ENCODE data around the gene KCND3.

The KCND3 gene

DNA sequence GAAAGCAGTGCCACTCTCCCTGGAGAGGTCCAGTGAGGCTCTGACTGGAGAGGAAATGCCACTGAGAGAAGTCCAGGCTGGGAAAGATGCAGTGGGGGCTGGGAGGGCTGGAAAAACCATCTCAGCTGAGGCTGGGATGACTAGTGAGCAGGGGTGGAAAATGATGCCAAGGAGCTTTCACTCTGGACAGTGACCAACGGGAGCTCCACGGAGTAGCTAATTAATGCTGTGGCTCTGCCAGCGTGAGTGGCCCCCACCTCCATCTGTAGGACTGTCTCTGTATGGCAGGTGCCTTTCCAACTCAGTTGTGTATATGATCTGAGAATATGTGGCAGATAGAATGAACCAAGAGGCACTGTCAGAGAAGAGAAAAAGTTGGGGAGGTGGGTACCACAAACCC lies 147.1 kb downstream of the KCND3 start:
- no peak for DNase-seq (ENCODE audit: low read depth in 1 of 2, low spot score in 1 of 2)
- no peak overlapping the region for H3K27ac ChIP-seq (replicated peaks)
- H3K27me3 ChIP-seq (ENCODE audit: insufficient read depth, poor library complexity, severe bottlenecking) = no peaks in the 10 kb centered on the region
- H3K4me3 ChIP-seq (replicated peaks; ENCODE audit: insufficient read depth, low read length) = no peak overlapping the region
- TF ChIP-seq POLR2AphosphoS5 (IDR thresholded peaks at IDR 0.05; ENCODE audit: low read depth) = no peak
- no peak for TF ChIP-seq REST (IDR thresholded peaks at IDR 0.05; ENCODE audit: insufficient replicate concordance, low read depth)

- Histone ChIP-seq H3K27ac (replicated peaks) (no peak overlapping the region), H3K27me3 (ENCODE audit: insufficient read depth, poor library complexity, severe bottlenecking) (no peaks in the 10 kb centered on the region), H3K4me3 (replicated peaks; ENCODE audit: insufficient read depth, low read length) (no peak overlapping the region)
- TF ChIP-seq SPI1 (IDR thresholded peaks at IDR 0.05; ENCODE audit: borderline replicate concordance, low read depth) = no peak
- TF ChIP-seq CTCF (IDR thresholded peaks at IDR 0.05; ENCODE audit: insufficient read depth, low read length) = no peak
- no peak for TF ChIP-seq GABPA (IDR thresholded peaks at IDR 0.05; ENCODE audit: low read depth)
- TF ChIP-seq POLR2AphosphoS5 (IDR thresholded peaks at IDR 0.05; ENCODE audit: low read depth) = no peak
- TF ChIP-seq REST (IDR thresholded peaks at IDR 0.05; ENCODE audit: insufficient replicate concordance, low read depth) = no peak
- no peak for DNase-seq (ENCODE audit: low read depth in 1 of 2, low spot score in 1 of 2)
Measured at GRCh38 chr1:111841746-111842145, 147.7 kb downstream of the KCND3 start.

- TF ChIP-seq SPI1 (IDR thresholded peaks at IDR 0.05; ENCODE audit: borderline replicate concordance, low read depth) (no peak), REST (IDR thresholded peaks at IDR 0.05; ENCODE audit: insufficient replicate concordance, low read depth) (no peak), CTCF (IDR thresholded peaks at IDR 0.05; ENCODE audit: insufficient read depth, low read length) (no peak), GABPA (IDR thresholded peaks at IDR 0.05; ENCODE audit: low read depth) (no peak), POLR2AphosphoS5 (IDR thresholded peaks at IDR 0.05; ENCODE audit: low read depth) (no peak)
- no peak overlapping the region for H3K4me3 ChIP-seq (replicated peaks; ENCODE audit: insufficient read depth, low read length)
- H3K27me3 ChIP-seq (ENCODE audit: insufficient read depth, poor library complexity, severe bottlenecking) = no peaks in the 10 kb centered on the region
- no peak for DNase-seq (ENCODE audit: low read depth in 1 of 2, low spot score in 1 of 2)
- no peak overlapping the region for H3K27ac ChIP-seq (replicated peaks)
Measured at GRCh38 chr1:111841189-111841588, 148.3 kb downstream of the KCND3 start.

DNA sequence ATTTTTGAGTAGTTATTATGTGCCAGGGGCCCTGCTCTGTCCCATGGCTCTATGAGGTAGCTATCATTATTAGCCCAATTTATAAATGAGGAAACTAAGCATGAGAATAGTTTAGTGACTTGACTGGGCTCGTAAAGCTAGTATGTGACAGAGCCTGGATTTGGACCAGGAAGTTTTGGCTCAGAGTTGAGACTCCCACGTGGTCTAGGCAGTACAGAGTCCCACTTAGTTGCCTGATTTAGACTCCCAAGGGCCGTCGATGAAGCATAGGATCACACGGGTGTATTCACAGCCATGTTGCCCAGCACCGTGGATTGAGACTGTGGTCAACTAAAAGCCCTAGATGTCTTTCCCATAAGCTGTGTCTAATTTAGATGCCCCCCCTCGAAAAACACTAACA lies 152.1 kb downstream of the KCND3 start:
- H3K4me3 ChIP-seq (replicated peaks; ENCODE audit: insufficient read depth, low read length) = no peak overlapping the region
- no peak overlapping the region for H3K27ac ChIP-seq (replicated peaks)
- no peaks in the 10 kb centered on the region for H3K27me3 ChIP-seq (ENCODE audit: insufficient read depth, poor library complexity, severe bottlenecking)
- DNase-seq (ENCODE audit: low read depth in 1 of 2, low spot score in 1 of 2) = no peak
- TF ChIP-seq REST (IDR thresholded peaks at IDR 0.05; ENCODE audit: insufficient replicate concordance, low read depth) = no peak
- TF ChIP-seq GABPA (IDR thresholded peaks at IDR 0.05; ENCODE audit: low read depth) = no peak
- no peak for TF ChIP-seq CTCF (IDR thresholded peaks at IDR 0.05; ENCODE audit: insufficient read depth, low read length)
